Thoracic aorta (tissue), 2 donors: Measurements from ENCODE around the gene SNAPC2. TPM values are rescaled to one million over a fixed set of nuclear protein-coding genes. Genes with fewer than 3 reads are reported as not detected.

ENCODE experiments used
- ATAC-seq: fragments of 150-250 bp; one replicate; pipeline ENCODE4 v1.8.0; 2017; ENCODE audit warnings: low read depth; ENCODE audit not compliant: insufficient number of reproducible peaks, low FRiP score
- DNase-seq: peaks from one replicate; pipeline ENCODE4 v3.0.0-alpha.2; 2020; ENCODE audit warnings: low spot score
- H3K27ac ChIP-seq, 2 donors: fragments of 200-600 bp; sonication (generic); 1 replicate in 1 of 2; 2 replicates in 1 of 2; pipeline ENCODE4 v1.5.1; 2016; ENCODE audit warnings: mild to moderate bottlenecking in 2 of 2, moderate library complexity in 2 of 2
- H3K27me3 ChIP-seq: fragments of 200-600 bp; sonication (generic); replicated peaks from 2 replicates; pipeline ENCODE4 v1.6.0; 2016; ENCODE audit warnings: mild to moderate bottlenecking; ENCODE audit not compliant: insufficient read depth
- H3K36me3 ChIP-seq: fragments of 200-600 bp; sonication (generic); one replicate; pipeline ENCODE4 v1.5.1; 2016
- H3K4me1 ChIP-seq, 2 donors: fragments of 200-600 bp; sonication (generic); 1 replicate in 1 of 2; 2 replicates in 1 of 2; pipeline versions ENCODE4 v1.5.1 to v1.6.0; 2016; ENCODE audit warnings: low read depth in 2 of 2, mild to moderate bottlenecking in 1 of 2; ENCODE audit not compliant: control insufficient read depth in 1 of 2
- H3K4me3 ChIP-seq: fragments of 200-600 bp; sonication (generic); 2 replicates; pipeline ENCODE4 v1.5.1; 2016; ENCODE audit warnings: mild to moderate bottlenecking
- H3K9me3 ChIP-seq: fragments of 200-600 bp; sonication (generic); 2 replicates; pipeline ENCODE4 v1.5.1; 2016
- total RNA-seq, 2 donors: library from RNA; depleted of rRNA; stranded (reverse); fragments of >200 nt; gene quantifications; one replicate each; pipeline versions ENCODE4 v1.1.0 to v1.2.3, GENCODE V29; 2016
- TF ChIP-seq, protein P1 (sequence below): fragments of 200-600 bp; sonication (generic); IDR thresholded peaks from one replicate; pipeline ENCODE4 v1.5.1; 2019; ENCODE audit warnings: antibody characterized with exemption

SNAPC2 gene
- total RNA-seq, 2 donors from 2014 or later, result 13.3 to 26.1 TPM

DNA sequence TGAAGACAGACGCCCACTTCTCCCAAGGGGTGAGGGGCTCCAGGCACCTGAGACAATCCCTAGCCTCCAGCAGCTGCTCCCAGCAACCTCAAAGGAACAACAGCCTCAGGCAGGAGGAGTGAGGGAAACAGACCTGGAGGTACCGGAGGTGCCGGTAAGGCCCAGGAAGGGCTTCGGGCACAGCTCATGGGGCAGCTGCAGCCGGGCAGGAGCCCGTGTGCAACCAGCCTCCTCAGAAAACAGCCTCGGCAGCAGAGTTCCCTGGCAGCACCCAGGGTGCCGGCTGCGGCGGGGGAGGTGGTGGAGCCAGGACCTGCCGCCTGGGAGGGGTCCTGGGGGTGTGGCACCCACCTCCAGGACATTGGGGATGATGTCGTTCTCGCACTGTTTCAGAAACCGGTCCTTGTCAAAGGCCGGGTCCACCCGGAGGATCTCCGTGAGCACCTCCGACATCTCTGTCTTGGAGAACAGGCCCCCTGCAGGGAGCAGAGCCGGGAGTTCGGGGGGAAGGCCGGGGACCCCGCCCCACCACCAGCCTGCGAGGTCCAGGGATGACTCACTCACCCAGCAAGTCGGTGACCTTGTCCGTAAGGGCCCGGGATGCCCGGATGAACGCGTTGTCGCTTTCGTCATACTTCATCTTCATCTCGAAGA, 12.3 kb downstream of the SNAPC2 start:
- Histone ChIP-seq H3K27ac (no peak overlapping the region), H3K27me3 (no peaks in the 10 kb centered on the region), H3K9me3 (no peaks in the 10 kb centered on the region), H3K4me1 (peaks cover 25 to 37% of the 10 kb centered on the region in 2 donors), H3K36me3 (peaks cover 62% of the 10 kb centered on the region), H3K4me3 (no peak overlapping the region)
- TF ChIP-seq, protein P1, sequence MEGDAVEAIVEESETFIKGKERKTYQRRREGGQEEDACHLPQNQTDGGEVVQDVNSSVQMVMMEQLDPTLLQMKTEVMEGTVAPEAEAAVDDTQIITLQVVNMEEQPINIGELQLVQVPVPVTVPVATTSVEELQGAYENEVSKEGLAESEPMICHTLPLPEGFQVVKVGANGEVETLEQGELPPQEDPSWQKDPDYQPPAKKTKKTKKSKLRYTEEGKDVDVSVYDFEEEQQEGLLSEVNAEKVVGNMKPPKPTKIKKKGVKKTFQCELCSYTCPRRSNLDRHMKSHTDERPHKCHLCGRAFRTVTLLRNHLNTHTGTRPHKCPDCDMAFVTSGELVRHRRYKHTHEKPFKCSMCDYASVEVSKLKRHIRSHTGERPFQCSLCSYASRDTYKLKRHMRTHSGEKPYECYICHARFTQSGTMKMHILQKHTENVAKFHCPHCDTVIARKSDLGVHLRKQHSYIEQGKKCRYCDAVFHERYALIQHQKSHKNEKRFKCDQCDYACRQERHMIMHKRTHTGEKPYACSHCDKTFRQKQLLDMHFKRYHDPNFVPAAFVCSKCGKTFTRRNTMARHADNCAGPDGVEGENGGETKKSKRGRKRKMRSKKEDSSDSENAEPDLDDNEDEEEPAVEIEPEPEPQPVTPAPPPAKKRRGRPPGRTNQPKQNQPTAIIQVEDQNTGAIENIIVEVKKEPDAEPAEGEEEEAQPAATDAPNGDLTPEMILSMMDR, result no peak
- no peak for DNase-seq
- ATAC-seq, result no peak

DNA sequence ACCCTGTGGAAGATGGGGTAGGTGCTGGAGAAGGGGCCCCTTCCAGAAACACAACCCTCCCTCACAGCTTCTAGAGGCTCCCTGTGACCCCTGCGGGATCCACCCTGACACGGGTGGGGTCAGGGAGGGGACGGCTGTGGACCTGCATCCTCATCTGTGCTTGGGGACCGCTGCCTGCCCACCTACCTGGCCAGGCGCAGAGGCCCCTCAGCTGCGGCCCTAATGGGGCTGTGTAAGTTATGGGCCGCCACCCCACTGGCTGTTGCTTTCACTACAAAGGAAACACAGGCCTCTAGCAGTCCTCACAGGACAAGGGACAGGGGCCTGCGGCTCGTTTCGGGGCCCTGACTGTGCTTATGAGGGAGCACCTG, 12.8 kb downstream of the SNAPC2 start:
- Histone ChIP-seq H3K9me3 (no peaks in the 10 kb centered on the region), H3K27me3 (no peaks in the 10 kb centered on the region), H3K27ac (no peak overlapping the region), H3K4me3 (no peak overlapping the region), H3K36me3 (peaks cover 67% of the 10 kb centered on the region), H3K4me1 (peaks cover 21 to 32% of the 10 kb centered on the region in 2 donors)
- DNase-seq (no peak), ATAC-seq (no peak)
- TF ChIP-seq, protein P1, result no peak

DNA sequence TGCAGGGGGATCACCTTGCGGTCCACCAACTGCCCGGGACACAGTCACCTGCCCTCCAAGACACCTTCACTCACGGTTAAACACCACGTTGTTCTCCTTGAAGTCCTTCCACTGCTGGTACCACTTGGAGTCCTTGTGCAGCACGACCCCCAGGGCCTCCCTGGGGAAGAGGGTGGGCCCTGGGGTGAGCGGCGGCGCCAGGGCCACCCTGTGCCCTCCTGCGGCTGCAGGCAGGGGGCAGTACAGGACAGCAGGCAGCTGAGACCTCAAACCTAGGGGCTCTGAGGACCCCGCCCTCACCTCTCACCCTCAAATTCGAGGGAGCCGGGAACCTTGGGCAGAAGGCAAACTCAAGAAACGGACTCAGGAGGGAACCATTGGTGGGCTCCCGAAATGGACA, 13.3 kb downstream of the SNAPC2 start:
- Histone ChIP-seq H3K4me1 (peaks cover 16 to 27% of the 10 kb centered on the region in 2 donors), H3K9me3 (no peaks in the 10 kb centered on the region), H3K4me3 (no peak overlapping the region), H3K27ac (no peak overlapping the region), H3K27me3 (no peaks in the 10 kb centered on the region), H3K36me3 (peaks cover 72% of the 10 kb centered on the region)
- DNase-seq (no peak), ATAC-seq (no peak)
- TF ChIP-seq, protein P1, result no peak

DNA sequence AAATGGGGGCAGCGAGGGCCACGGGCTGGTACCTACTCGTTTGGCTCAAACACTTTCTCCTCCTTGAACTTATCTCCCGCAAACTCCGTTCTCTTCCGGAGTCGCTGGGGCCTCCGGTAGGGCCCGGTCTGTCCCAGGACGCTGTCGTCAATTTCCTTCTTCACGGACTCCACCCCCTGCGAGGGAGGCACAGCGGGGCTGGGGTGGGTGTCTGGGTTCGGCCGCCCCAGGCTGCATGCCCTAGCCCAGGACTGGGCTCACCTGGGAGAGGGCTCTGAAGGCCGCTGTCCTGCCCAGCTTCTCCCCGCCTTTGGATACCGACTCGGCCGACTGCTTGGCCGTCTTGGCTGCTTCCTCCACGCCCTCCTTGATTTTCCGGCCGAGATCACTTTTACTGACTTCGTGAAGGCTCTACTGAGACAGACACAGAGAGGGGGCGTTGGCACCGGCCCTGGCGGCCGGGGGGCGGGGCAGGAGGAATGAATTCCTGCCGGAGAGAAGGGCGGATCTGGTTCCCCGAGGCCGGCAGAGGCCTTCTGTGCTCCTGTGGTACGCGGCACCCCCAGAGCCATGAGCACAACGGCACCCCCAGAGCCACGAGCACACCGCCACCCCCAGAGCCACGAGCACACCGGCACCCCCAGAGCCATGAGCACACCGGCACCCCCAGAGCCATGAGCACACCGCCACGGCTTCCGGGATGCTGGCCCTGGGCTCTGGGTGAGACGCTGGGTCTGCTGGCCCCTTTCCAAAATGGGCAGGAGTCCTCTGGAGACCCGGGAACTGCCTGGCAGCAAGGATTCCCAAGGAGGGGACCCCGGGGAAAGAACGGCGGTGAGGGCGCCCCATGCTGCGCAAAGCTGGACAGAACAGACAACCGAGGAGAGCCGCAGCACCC, 13.9 kb downstream of the SNAPC2 start:
- DNase-seq, result no peak
- Histone ChIP-seq H3K27me3 (no peaks in the 10 kb centered on the region), H3K4me3 (no peak overlapping the region), H3K36me3 (peaks cover 72% of the 10 kb centered on the region), H3K9me3 (no peaks in the 10 kb centered on the region), H3K4me1 (peaks cover 15 to 24% of the 10 kb centered on the region in 2 donors), H3K27ac (no peak overlapping the region)
- TF ChIP-seq, protein P1, result no peak
- no peak for ATAC-seq

DNA sequence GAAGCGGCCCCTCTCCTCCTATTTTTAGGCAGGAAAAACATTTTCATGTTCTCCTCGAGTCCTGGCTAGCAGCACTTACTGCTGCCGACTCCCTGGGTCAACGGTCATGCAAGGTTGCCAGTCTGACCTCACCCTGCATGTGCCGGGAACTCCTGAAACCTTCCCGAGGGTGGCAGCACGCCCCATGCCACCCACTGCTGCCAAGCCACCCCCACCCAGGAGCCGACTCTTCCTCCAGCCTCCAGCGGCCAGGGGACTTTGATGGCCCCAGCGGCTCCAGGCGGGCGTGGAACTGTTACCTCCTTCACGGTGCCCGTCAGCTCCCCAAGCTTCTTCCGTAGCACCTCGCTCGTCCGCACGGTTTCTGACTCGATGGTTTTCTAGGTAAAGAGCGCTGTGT, 14.6 kb downstream of the SNAPC2 start:
- H3K27ac ChIP-seq, result no peak overlapping the region
- H3K36me3 ChIP-seq, result peaks cover 72% of the 10 kb centered on the region
- ATAC-seq (no peak), DNase-seq (no peak)
- peaks cover 8 to 17% of the 10 kb centered on the region in 2 donors for H3K4me1 ChIP-seq
- TF ChIP-seq, protein P1, result no peak
- no peak overlapping the region for H3K4me3 ChIP-seq
- H3K9me3 ChIP-seq, result no peaks in the 10 kb centered on the region
- no peaks in the 10 kb centered on the region for H3K27me3 ChIP-seq
